Measurements from ENCODE around the gene PLD5. TPM values are rescaled to one million over a fixed set of nuclear protein-coding genes. Genes with fewer than 3 reads are reported as not detected.

Gene PLD5
- total and polyA plus RNA-seq, 4 donors: under 0.01 to 0.17 (median 0.05) TPM; not detected in 1

- TF ChIP-seq FOXA2 (IDR thresholded peaks at IDR 0.05): no peak
- TF ChIP-seq HNF4G (IDR thresholded peaks at IDR 0.05): no peak
- no peak for TF ChIP-seq ZBTB33 (IDR thresholded peaks at IDR 0.05)
- TF ChIP-seq GABPA (IDR thresholded peaks at IDR 0.05 in 1 of 2, conservative IDR thresholded peaks at IDR 0.05 in 1 of 2): no peak
- no peak for TF ChIP-seq YY1 (IDR thresholded peaks at IDR 0.05)
- TF ChIP-seq RXRA (IDR thresholded peaks at IDR 0.05): no peak
- no peak for TF ChIP-seq CTCF (IDR thresholded peaks at IDR 0.05; ENCODE audit: low read depth, low read length, missing input control)
- TF ChIP-seq TAF1 (conservative IDR thresholded peaks at IDR 0.05): no peak
- no peak for TF ChIP-seq ATF3 (IDR thresholded peaks at IDR 0.05)
- TF ChIP-seq RAD21 (IDR thresholded peaks at IDR 0.05): no peak
- TF ChIP-seq JUND (IDR thresholded peaks at IDR 0.05): no peak
- TF ChIP-seq REST (IDR thresholded peaks at IDR 0.05): no peak
- TF ChIP-seq MAX (IDR thresholded peaks at IDR 0.05): no peak
- TF ChIP-seq EGR1 (IDR thresholded peaks at IDR 0.05; ENCODE audit: low read depth in 2 of 2): no peak
- H3K4me1 ChIP-seq (ENCODE audit: control insufficient read depth in 4 of 4, insufficient read depth in 4 of 4, low read length in 3 of 4): peaks cover 2 to 17% (median 8%) of the 10 kb centered on the region in 4 donors
- H3K27ac ChIP-seq (ENCODE audit: low read depth in 1 of 2, low read length in 2 of 2): no peak overlapping the region
- peaks cover 0 to 14% (median 8%) of the 10 kb centered on the region in 4 donors for H3K27me3 ChIP-seq (ENCODE audit: control insufficient read depth in 4 of 4, insufficient read depth in 4 of 4, low read length in 3 of 4)
- 58% methylated on average over 2 of the region's 2 CpGs for WGBS
- no peaks in the 10 kb centered on the region for H3K36me3 ChIP-seq (ENCODE audit: control insufficient read depth in 4 of 4, insufficient read depth in 3 of 4, low read depth in 1 of 4, low read length in 3 of 4)
- H3K9me3 ChIP-seq (ENCODE audit: control insufficient read depth in 4 of 4, low read length in 3 of 4): no peaks in the 10 kb centered on the region
- DNase-seq (ENCODE audit: low spot score): no peak
- H3K9ac ChIP-seq (ENCODE audit: low read depth in 1 of 2, low read length in 2 of 2): no peak overlapping the region
- H3K4me3 ChIP-seq (ENCODE audit: low read depth in 1 of 3, low read length in 3 of 3): no peak overlapping the region
These were observed 1.3 kb upstream of the PLD5 start for GRCh38 chr1:242525769-242526168.

- no peak for DNase-seq (ENCODE audit: low spot score)
- peak overlapping the region in 1 of 3 donors; percentile 55 for H3K4me3 ChIP-seq (ENCODE audit: low read depth in 1 of 3, low read length in 3 of 3)
- no peak overlapping the region for H3K9ac ChIP-seq (ENCODE audit: low read depth in 1 of 2, low read length in 2 of 2)
- peaks cover 2 to 17% (median 8%) of the 10 kb centered on the region in 4 donors for H3K4me1 ChIP-seq (ENCODE audit: control insufficient read depth in 4 of 4, insufficient read depth in 4 of 4, low read length in 3 of 4)
- no peaks in the 10 kb centered on the region for H3K9me3 ChIP-seq (ENCODE audit: control insufficient read depth in 4 of 4, low read length in 3 of 4)
- no peaks in the 10 kb centered on the region for H3K36me3 ChIP-seq (ENCODE audit: control insufficient read depth in 4 of 4, insufficient read depth in 3 of 4, low read depth in 1 of 4, low read length in 3 of 4)
- 11% methylated on average over 10 of the region's 10 CpGs for WGBS
- H3K27ac ChIP-seq (ENCODE audit: low read depth in 1 of 2, low read length in 2 of 2): no peak overlapping the region
- H3K27me3 ChIP-seq (ENCODE audit: control insufficient read depth in 4 of 4, insufficient read depth in 4 of 4, low read length in 3 of 4): peaks cover 0 to 14% (median 8%) of the 10 kb centered on the region in 4 donors
- TF ChIP-seq FOXA2 (IDR thresholded peaks at IDR 0.05): no peak
- TF ChIP-seq GABPA (IDR thresholded peaks at IDR 0.05 in 1 of 2, conservative IDR thresholded peaks at IDR 0.05 in 1 of 2): no peak
- no peak for TF ChIP-seq EGR1 (IDR thresholded peaks at IDR 0.05; ENCODE audit: low read depth in 2 of 2)
- no peak for TF ChIP-seq ZBTB33 (IDR thresholded peaks at IDR 0.05)
- TF ChIP-seq MAX (IDR thresholded peaks at IDR 0.05): no peak
- no peak for TF ChIP-seq FOXA1 (IDR thresholded peaks at IDR 0.05)
- TF ChIP-seq NR2F2 (IDR thresholded peaks at IDR 0.05): no peak
- no peak for TF ChIP-seq TAF1 (conservative IDR thresholded peaks at IDR 0.05)
- TF ChIP-seq CTCF (IDR thresholded peaks at IDR 0.05; ENCODE audit: low read depth, low read length, missing input control): no peak
- no peak for TF ChIP-seq SP1 (IDR thresholded peaks at IDR 0.05)
These were observed 844 bp upstream of the PLD5 start for GRCh38 chr1:242525360-242525722.

Data from liver (tissue), 9 donors.